SJCRH30 (cell line): ENCODE data around the gene CDH4. TPM values are rescaled to one million over a fixed set of nuclear protein-coding genes. Genes with fewer than 3 reads are reported as not detected.

Source experiments
- DNase-seq, 2 experiments: peaks; one replicate each; pipeline ENCODE4 v3.0.0-alpha.2; 2015 to 2020
- H3K27ac ChIP-seq: fragments of 250-450 bp; sonication (Bioruptor Pico); 2 replicates; pipeline ENCODE4 v1.5.1; 2020; ENCODE audit warnings: mild to moderate bottlenecking, moderate library complexity
- H3K27me3 ChIP-seq: fragments of 250-450 bp; sonication (Bioruptor Pico); 2 replicates; pipeline ENCODE4 v1.5.1; 2020; ENCODE audit warnings: mild to moderate bottlenecking, moderate library complexity
- H3K36me3 ChIP-seq: fragments of 250-450 bp; sonication (Bioruptor Pico); 2 replicates; pipeline ENCODE4 v1.5.1; 2020; ENCODE audit warnings: mild to moderate bottlenecking, moderate library complexity
- H3K4me1 ChIP-seq: fragments of 250-450 bp; sonication (Bioruptor Pico); 2 replicates; pipeline ENCODE4 v1.5.1; 2020; ENCODE audit warnings: mild to moderate bottlenecking, moderate library complexity
- H3K4me3 ChIP-seq: fragments of 250-450 bp; sonication (Bioruptor Pico); 2 replicates; pipeline ENCODE4 v1.5.1; 2020; ENCODE audit warnings: mild to moderate bottlenecking, moderate library complexity
- H3K9me3 ChIP-seq: fragments of 250-450 bp; sonication (Bioruptor Pico); replicated peaks from 2 replicates; pipeline ENCODE4 v1.5.1; 2020; ENCODE audit warnings: mild to moderate bottlenecking, moderate library complexity
- total RNA-seq: library from RNA; depleted of rRNA; stranded (reverse); fragments of >200 nt; shearing (Covaris generic); gene quantifications from 2 replicates; pipeline ENCODE4 v1.2.3, GENCODE V29; 2014

Gene CDH4
- total RNA-seq, 1 experiment from 2014 or later, result 0.06 TPM

- Histone ChIP-seq H3K27me3 (peaks cover 21% of the 10 kb centered on the region), H3K9me3 (peaks cover 3% of the 10 kb centered on the region; the same call in 1 of the 2 replicates), H3K36me3 (no peaks in the 10 kb centered on the region), H3K27ac (no peak overlapping the region), H3K4me3 (no peak overlapping the region), H3K4me1 (no peaks in the 10 kb centered on the region)
- DNase-seq, result no peak
Measured at GRCh38 chr20:61499859-61500554, 247.9 kb downstream of the CDH4 start.

DNA sequence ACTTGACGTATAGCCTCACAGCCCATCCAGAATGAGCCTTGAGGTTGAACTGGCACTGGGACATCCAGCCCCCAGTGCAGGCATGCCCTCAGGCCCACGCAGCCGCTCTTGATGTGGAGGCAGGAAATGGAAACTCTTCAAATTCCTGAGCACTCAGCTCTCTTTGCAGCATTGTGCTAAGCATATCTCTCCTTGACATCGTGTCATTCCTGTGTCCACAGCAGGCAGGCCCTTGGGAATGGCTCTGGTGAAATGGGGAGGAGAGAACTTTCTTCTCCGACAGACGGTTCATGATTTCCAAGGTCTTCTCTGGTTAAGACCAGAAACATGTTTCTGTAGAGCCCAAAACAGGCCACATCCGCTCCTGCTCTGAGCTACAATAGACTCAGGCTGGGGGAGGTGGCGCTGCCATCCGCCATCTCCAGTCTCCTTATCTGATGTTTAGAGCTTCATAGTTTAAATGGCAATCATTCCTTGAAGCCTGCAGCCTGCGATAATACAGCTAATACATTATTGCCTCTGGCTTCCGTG lies 248.8 kb downstream of the CDH4 start:
- Histone ChIP-seq H3K4me1 (no peaks in the 10 kb centered on the region), H3K9me3 (peaks cover 3% of the 10 kb centered on the region; the same call in 1 of the 2 replicates), H3K36me3 (no peaks in the 10 kb centered on the region), H3K27me3 (peaks cover 24% of the 10 kb centered on the region), H3K27ac (no peak overlapping the region), H3K4me3 (no peak overlapping the region)
- no peak for DNase-seq

- Histone ChIP-seq H3K4me1 (no peaks in the 10 kb centered on the region), H3K27me3 (peaks cover 29% of the 10 kb centered on the region), H3K9me3 (peaks cover 2% of the 10 kb centered on the region; the same call in 1 of the 2 replicates), H3K27ac (no peak overlapping the region), H3K4me3 (no peak overlapping the region), H3K36me3 (no peaks in the 10 kb centered on the region)
- no peak for DNase-seq
Measured at GRCh38 chr20:61502433-61502832, 250.4 kb downstream of the CDH4 start.

GRCh38 chr20:61503106-61503505 lies 251.0 kb downstream of the CDH4 start:
- DNase-seq, result no peak

GRCh38 chr20:61505508-61505907 lies 253.4 kb downstream of the CDH4 start:
- Histone ChIP-seq H3K9me3 (no peaks in the 10 kb centered on the region), H3K4me3 (no peak overlapping the region), H3K27me3 (peaks cover 54% of the 10 kb centered on the region), H3K27ac (no peak overlapping the region), H3K36me3 (no peaks in the 10 kb centered on the region), H3K4me1 (no peaks in the 10 kb centered on the region)
- no peak for DNase-seq

More at GRCh38 chr20:61503106-61503505, 251.0 kb downstream of the CDH4 start:
- H3K36me3 ChIP-seq, result no peaks in the 10 kb centered on the region
- peaks cover 35% of the 10 kb centered on the region for H3K27me3 ChIP-seq
- H3K4me1 ChIP-seq, result no peaks in the 10 kb centered on the region
- H3K9me3 ChIP-seq, result no peaks in the 10 kb centered on the region
- no peak overlapping the region for H3K27ac ChIP-seq
- H3K4me3 ChIP-seq, result no peak overlapping the region

DNA sequence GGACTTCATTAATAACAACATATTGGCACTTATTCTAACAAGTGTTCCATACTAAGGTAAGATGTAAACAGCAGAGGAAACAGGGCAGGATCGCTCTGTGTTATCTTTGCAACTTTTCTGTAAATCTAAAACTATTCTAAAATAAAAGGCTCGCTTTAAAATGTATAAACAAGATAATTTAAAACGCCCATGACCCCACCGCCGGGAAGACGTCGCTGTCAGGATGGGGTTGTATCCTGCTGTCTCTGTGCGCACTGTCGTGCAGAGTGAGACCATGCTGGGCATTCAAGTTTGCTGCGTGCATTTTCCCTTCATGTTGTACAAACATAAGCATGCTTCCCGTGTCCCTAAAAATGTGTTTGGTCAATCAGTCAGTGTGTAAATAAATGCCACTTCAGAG lies 255.7 kb downstream of the CDH4 start:
- Histone ChIP-seq H3K27ac (no peak overlapping the region), H3K4me1 (no peaks in the 10 kb centered on the region), H3K4me3 (no peak overlapping the region), H3K9me3 (no peaks in the 10 kb centered on the region), H3K27me3 (peaks cover 68% of the 10 kb centered on the region), H3K36me3 (no peaks in the 10 kb centered on the region)
- DNase-seq, result no peak

DNA sequence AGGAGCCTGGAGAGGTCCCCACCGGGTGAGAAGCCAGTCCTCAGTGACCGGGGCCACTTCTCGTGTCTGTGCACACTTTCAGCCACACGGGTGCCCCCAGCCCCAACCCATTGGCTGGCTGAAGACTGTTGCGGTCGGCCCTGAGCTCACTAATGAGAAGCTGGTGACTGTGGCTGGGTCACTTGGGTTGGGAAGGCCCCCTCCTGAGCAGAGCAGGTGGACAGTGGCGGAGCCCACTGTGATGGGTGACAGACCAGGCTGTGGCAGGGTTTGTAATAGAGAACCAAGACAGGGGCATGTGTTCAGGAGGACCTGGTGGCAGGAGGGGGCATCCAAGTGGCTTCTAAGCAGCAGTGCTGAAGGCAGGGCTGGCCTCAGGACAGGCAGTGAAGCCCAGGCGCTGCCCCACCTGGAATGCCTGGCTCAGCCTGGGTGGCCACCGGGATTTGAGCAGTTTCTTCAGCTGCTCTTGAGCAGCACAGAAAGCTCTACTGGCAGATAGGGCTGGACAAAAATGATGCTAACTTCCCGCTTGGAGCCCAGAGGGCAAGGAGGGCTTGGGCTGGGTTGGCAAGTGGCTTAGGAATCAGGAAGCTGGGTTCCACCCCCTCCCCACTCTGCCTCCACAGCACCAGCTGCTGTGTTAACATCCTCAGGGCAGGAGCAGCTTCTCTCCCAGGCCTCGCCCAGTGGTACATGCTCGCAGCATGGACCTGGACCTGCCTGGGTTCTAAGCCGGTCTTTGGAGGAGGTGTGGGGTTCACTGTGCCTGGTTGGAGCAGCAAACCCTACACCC lies 256.4 kb downstream of the CDH4 start:
- Histone ChIP-seq H3K27me3 (peaks cover 75% of the 10 kb centered on the region), H3K36me3 (no peaks in the 10 kb centered on the region), H3K27ac (no peak overlapping the region), H3K4me1 (no peaks in the 10 kb centered on the region), H3K4me3 (no peak overlapping the region), H3K9me3 (no peaks in the 10 kb centered on the region)
- no peak for DNase-seq

DNA sequence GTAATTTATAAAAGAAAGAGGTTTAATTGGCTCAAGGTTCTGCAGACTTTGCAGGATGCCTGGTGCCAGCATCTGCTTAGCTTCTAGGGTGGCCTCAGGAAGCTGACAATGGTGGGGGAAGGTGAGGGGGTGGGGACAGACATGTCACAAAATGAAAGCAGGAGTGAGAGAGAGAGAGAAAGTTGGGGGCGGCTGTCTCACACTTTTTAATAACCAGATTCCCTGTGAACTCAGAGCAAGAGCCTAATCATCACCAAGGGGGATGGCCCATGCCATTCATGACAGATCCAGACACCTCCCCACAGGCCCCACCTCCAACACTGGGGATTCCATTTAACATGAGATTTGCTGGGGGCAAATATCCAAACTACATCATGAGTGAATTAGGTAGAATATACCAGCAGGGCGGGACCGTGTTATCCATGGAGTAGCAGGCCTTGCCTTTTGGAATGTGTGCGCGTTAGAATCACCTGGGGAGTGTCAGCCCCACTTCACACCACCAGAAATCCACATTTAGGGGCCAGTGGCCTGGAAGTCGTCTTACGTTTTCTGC lies 258.8 kb downstream of the CDH4 start:
- Histone ChIP-seq H3K36me3 (no peaks in the 10 kb centered on the region), H3K4me3 (no peak overlapping the region), H3K27me3 (peaks cover 63% of the 10 kb centered on the region), H3K4me1 (no peaks in the 10 kb centered on the region), H3K27ac (no peak overlapping the region), H3K9me3 (no peaks in the 10 kb centered on the region)
- DNase-seq, result no peak

GRCh38 chr20:61512475-61512874 lies 260.4 kb downstream of the CDH4 start:
- Histone ChIP-seq H3K36me3 (no peaks in the 10 kb centered on the region), H3K27ac (no peak overlapping the region), H3K4me1 (no peaks in the 10 kb centered on the region), H3K4me3 (no peak overlapping the region), H3K9me3 (no peaks in the 10 kb centered on the region), H3K27me3 (peaks cover 58% of the 10 kb centered on the region)
- no peak for DNase-seq

DNA sequence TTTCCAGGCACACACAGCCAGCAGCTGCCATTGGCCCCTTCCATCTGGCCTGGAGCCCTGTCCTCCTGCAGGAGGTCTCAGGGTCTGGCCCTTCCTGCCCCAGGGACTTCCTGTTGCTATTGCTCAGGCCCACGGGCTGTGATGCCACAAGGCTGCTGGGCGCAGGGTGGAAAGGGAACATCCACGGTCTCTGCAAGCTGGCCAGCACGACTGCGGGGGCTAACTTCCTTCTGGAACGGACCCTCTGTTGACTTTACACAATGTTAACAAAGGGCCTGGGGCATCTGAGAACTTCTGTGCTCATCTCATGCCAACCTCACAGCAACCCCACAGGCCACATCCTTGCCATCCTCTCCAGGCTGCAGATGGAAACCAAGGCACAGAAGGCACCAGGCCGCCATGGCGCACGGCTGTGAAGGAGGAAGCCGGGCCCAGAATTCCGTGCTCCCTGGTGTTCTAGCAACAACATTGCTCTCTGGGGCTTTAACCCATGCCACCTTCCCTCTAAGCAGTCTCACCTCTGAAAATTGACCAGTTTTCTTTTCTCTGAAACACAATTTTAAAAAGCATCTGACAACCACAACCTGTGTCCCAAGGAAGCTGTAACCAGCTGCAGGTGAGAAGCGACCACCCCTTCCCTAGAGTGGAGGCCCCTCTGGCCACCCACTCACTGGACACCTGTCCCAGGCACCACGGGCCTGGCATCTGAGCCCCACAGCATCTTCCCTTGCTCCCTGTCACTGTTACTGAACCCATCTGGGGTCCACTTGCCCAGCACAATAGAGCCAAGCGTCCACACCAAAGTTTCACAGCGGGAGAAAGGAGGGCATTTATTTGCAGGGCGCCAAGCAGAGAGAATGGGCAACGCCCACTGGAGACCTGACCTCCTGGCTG lies 261.3 kb downstream of the CDH4 start:
- Histone ChIP-seq H3K27me3 (peaks cover 49% of the 10 kb centered on the region), H3K9me3 (no peaks in the 10 kb centered on the region), H3K4me1 (no peaks in the 10 kb centered on the region), H3K27ac (no peak overlapping the region), H3K4me3 (no peak overlapping the region), H3K36me3 (no peaks in the 10 kb centered on the region)
- DNase-seq, result no peak

GRCh38 chr20:61514018-61514365 lies 261.9 kb downstream of the CDH4 start:
- H3K4me3 ChIP-seq, result no peak overlapping the region
- no peaks in the 10 kb centered on the region for H3K9me3 ChIP-seq
- H3K27me3 ChIP-seq, result peaks cover 45% of the 10 kb centered on the region
- no peaks in the 10 kb centered on the region for H3K36me3 ChIP-seq
- DNase-seq, result no peak
- no peaks in the 10 kb centered on the region for H3K4me1 ChIP-seq
- no peak overlapping the region for H3K27ac ChIP-seq

GRCh38 chr20:61514396-61514795 lies 262.3 kb downstream of the CDH4 start:
- Histone ChIP-seq H3K4me1 (no peaks in the 10 kb centered on the region), H3K4me3 (no peak overlapping the region), H3K9me3 (no peaks in the 10 kb centered on the region), H3K27ac (no peak overlapping the region), H3K36me3 (no peaks in the 10 kb centered on the region), H3K27me3 (peaks cover 42% of the 10 kb centered on the region)
- no peak for DNase-seq

GRCh38 chr20:61514805-61515505 lies 262.9 kb downstream of the CDH4 start:
- H3K36me3 ChIP-seq, result no peaks in the 10 kb centered on the region
- H3K27me3 ChIP-seq, result peaks cover 38% of the 10 kb centered on the region
- no peak overlapping the region for H3K4me3 ChIP-seq
- no peaks in the 10 kb centered on the region for H3K4me1 ChIP-seq
- no peak for DNase-seq
- H3K9me3 ChIP-seq, result no peaks in the 10 kb centered on the region
- H3K27ac ChIP-seq, result no peak overlapping the region

- Histone ChIP-seq H3K27me3 (peaks cover 41% of the 10 kb centered on the region), H3K27ac (no peak overlapping the region), H3K9me3 (no peaks in the 10 kb centered on the region), H3K4me3 (no peak overlapping the region), H3K36me3 (no peaks in the 10 kb centered on the region), H3K4me1 (no peaks in the 10 kb centered on the region)
- no peak for DNase-seq
Measured at GRCh38 chr20:61515922-61516321, 263.9 kb downstream of the CDH4 start.
